GM19452 (cell line): ENCODE results near the gene GPR180.

Experiments
- ATAC-seq: cut with Tn5 transposase; IDR thresholded peaks from one replicate; pipeline ENCODE4 v1.9.1; 2021; ENCODE audit not compliant: unreplicated experiment

Gene GPR180

GRCh38 chr13:94640721-94641120 lies 39.1 kb downstream of the GPR180 start:
- ATAC-seq, result no peak

GRCh38 chr13:94641409-94641941 lies 39.8 kb downstream of the GPR180 start:
- no peak for ATAC-seq

GRCh38 chr13:94646904-94647303 lies 45.2 kb downstream of the GPR180 start:
- ATAC-seq, result peak; percentile 61

- ATAC-seq, result no peak
These were observed 54.5 kb downstream of the GPR180 start for GRCh38 chr13:94656176-94656575.

GRCh38 chr13:94656766-94657165 lies 55.1 kb downstream of the GPR180 start:
- ATAC-seq, result peak; percentile 85

- ATAC-seq, result peak; percentile 36
These were observed 55.5 kb downstream of the GPR180 start for GRCh38 chr13:94657167-94657566.

GRCh38 chr13:94658926-94659597 lies 57.4 kb downstream of the GPR180 start:
- ATAC-seq, result no peak

GRCh38 chr13:94659598-94659946 lies 57.9 kb downstream of the GPR180 start:
- ATAC-seq, result no peak

GRCh38 chr13:94660695-94661326 lies 59.2 kb downstream of the GPR180 start:
- no peak for ATAC-seq

- no peak for ATAC-seq
These were observed 59.7 kb downstream of the GPR180 start for GRCh38 chr13:94661406-94661805.

- no peak for ATAC-seq
These were observed 60.8 kb downstream of the GPR180 start for GRCh38 chr13:94662274-94662945.

- ATAC-seq, result no peak
These were observed 63.2 kb downstream of the GPR180 start for GRCh38 chr13:94664889-94665288.

GRCh38 chr13:94666065-94666464 lies 64.4 kb downstream of the GPR180 start:
- no peak for ATAC-seq

- ATAC-seq, result no peak
These were observed 65.5 kb downstream of the GPR180 start for GRCh38 chr13:94667190-94667589.

GRCh38 chr13:94672400-94672799 lies 70.7 kb downstream of the GPR180 start:
- ATAC-seq, result no peak

- no peak for ATAC-seq
These were observed 72.2 kb downstream of the GPR180 start for GRCh38 chr13:94673851-94674250.

GRCh38 chr13:94674609-94675348 lies 73.1 kb downstream of the GPR180 start:
- ATAC-seq, result no peak

- ATAC-seq, result no peak
These were observed 76.1 kb downstream of the GPR180 start for GRCh38 chr13:94677799-94678198.

GRCh38 chr13:94678845-94679244 lies 77.2 kb downstream of the GPR180 start:
- ATAC-seq, result no peak

GRCh38 chr13:94679614-94680013 lies 78.0 kb downstream of the GPR180 start:
- ATAC-seq, result no peak

- no peak for ATAC-seq
These were observed 80.6 kb downstream of the GPR180 start for GRCh38 chr13:94682229-94682628.
